Right lobe of liver (tissue), 4 donors: ENCODE measurements around the gene PLCL1.

Experiments used
- CTCF ChIP-seq, 4 donors: fragments of 200-600 bp in 3 of 4; fragments of 450-650 bp in 1 of 4; IDR thresholded peaks; one replicate each; pipeline versions ENCODE4 v1.5.1 to v1.8.0; 2016 to 2022; ENCODE audit warnings: antibody characterized with exemption in 4 of 4, mild to moderate bottlenecking in 2 of 4
- POLR2A ChIP-seq: fragments of 450-650 bp; IDR thresholded peaks from one replicate; pipeline ENCODE4 v1.6.1; 2017; ENCODE audit warnings: antibody characterized with exemption, mild to moderate bottlenecking
- donor health status: DM: no; HTN: no; CAD: no.
- donor health status: DM: no; HTN: no; CAD: no.
- donor health status: DM: no; HTN: yes; CAD: no.

- no peak for TF ChIP-seq CTCF (IDR thresholded peaks at IDR 0.05)
- no peak for TF ChIP-seq POLR2A
Observed at GRCh38 chr2:197994751-197995150, 190.4 kb downstream of the PLCL1 start.
